SK-MEL-5 (cell line): ENCODE data around the gene AMY1B. TPM values are rescaled to one million over a fixed set of nuclear protein-coding genes. Genes with fewer than 3 reads are reported as not detected.
"Not testable (repeated sequence)": the region's sequence is repeated elsewhere in the genome, so short reads cannot be mapped to it uniquely, and the experiment has no call there.

Experiments used
- DNase-seq: peaks from one replicate; pipeline ENCODE4 v3.0.0-alpha.2; 2016; ENCODE audit warnings: low read depth, low spot score
- in situ Hi-C: cut with HindIII; loops from 2 replicates; pipeline ENCODE4 v1.10.0; 2016; ENCODE audit warnings: low sequenced_read_pairs, high pct_unique_total_duplicates, low pct_unique_long_range_greater_than_20kb
- polyA plus RNA-seq, 2 experiments: library from polyadenylated mRNA; depleted of rRNA; stranded (reverse); fragments of >200 nt; gene quantifications; 2 replicates each; pipeline ENCODE4 v1.2.3, GENCODE V29; 2015
- total RNA-seq: library from RNA; depleted of rRNA; stranded (reverse); fragments of >200 nt; shearing (Covaris generic); gene quantifications from 2 replicates; pipeline ENCODE4 v1.2.3, GENCODE V29; 2014; rRNA removed

Gene AMY1B
- total RNA-seq = not detected in 2 replicates
- polyA plus RNA-seq (2015; cell fraction: cytosol; rRNA removed) = not detected in 2 replicates
- not detected in 2 replicates for polyA plus RNA-seq (2015; cell fraction: nucleus; rRNA removed)

GRCh38 chr1:103696110-103696509 is at the start of gene AMY1B:
Gene AMY1B, minus strand, starts transcription at chr1:103696210. Its CDS starts 571 bp downstream, at chr1:103695639.
- DNase-seq, in situ Hi-C loops: not testable (repeated sequence)

- DNase-seq, in situ Hi-C loops: not testable (repeated sequence)
Observed at GRCh38 chr1:103745040-103745439, 49.0 kb upstream of the AMY1B start.

GRCh38 chr1:103744449-103744848 is 48.4 kb upstream of the AMY1B start:
- in situ Hi-C loops, DNase-seq: not testable (repeated sequence)

- in situ Hi-C loops, DNase-seq: not testable (repeated sequence)
Observed at GRCh38 chr1:103738031-103738430, 42.0 kb upstream of the AMY1B start.

- in situ Hi-C loops, DNase-seq: not testable (repeated sequence)
Observed at GRCh38 chr1:103735334-103735733, 39.3 kb upstream of the AMY1B start.

- DNase-seq, in situ Hi-C loops: not testable (repeated sequence)
Observed at GRCh38 chr1:103721473-103721872, 25.5 kb upstream of the AMY1B start.

- in situ Hi-C loops, DNase-seq: not testable (repeated sequence)
Observed at GRCh38 chr1:103717404-103717803, 21.4 kb upstream of the AMY1B start.

GRCh38 chr1:103710381-103710780 is 14.4 kb upstream of the AMY1B start:
- in situ Hi-C loops, DNase-seq: not testable (repeated sequence)

GRCh38 chr1:103707670-103708069 is 11.7 kb upstream of the AMY1B start:
- in situ Hi-C loops, DNase-seq: not testable (repeated sequence)

- DNase-seq, in situ Hi-C loops: not testable (repeated sequence)
Observed at GRCh38 chr1:103701256-103701655, 5.2 kb upstream of the AMY1B start.

- in situ Hi-C loops, DNase-seq: not testable (repeated sequence)
Observed at GRCh38 chr1:103700669-103701068, 4.7 kb upstream of the AMY1B start.

- DNase-seq, in situ Hi-C loops: not testable (repeated sequence)
Observed at GRCh38 chr1:103697430-103697829, 1.4 kb upstream of the AMY1B start.

- DNase-seq, in situ Hi-C loops: not testable (repeated sequence)
Observed at GRCh38 chr1:103676335-103676734, 19.7 kb downstream of the AMY1B start.

GRCh38 chr1:103655460-103655859 is 40.5 kb downstream of the AMY1B start, which contains the start of gene AMY1A:
Gene AMY1A, plus strand, starts transcription at chr1:103655760. Its CDS starts 571 bp downstream, at chr1:103656331.
- DNase-seq, in situ Hi-C loops: not testable (repeated sequence)

GRCh38 chr1:103654133-103654532 is 41.9 kb downstream of the AMY1B start:
- DNase-seq, in situ Hi-C loops: not testable (repeated sequence)

GRCh38 chr1:103650889-103651288 is 45.1 kb downstream of the AMY1B start:
- in situ Hi-C loops, DNase-seq: not testable (repeated sequence)

GRCh38 chr1:103650305-103650704 is 45.7 kb downstream of the AMY1B start:
- DNase-seq, in situ Hi-C loops: not testable (repeated sequence)

GRCh38 chr1:103643908-103644307 is 52.1 kb downstream of the AMY1B start:
- DNase-seq, in situ Hi-C loops: not testable (repeated sequence)

GRCh38 chr1:103641194-103641593 is 54.8 kb downstream of the AMY1B start:
- DNase-seq, in situ Hi-C loops: not testable (repeated sequence)
